HG02870 (cell line): Measurements from ENCODE around the gene SIAH2.
A peak's percentile ranks its signal among the peaks of the same experiment; 100 is the strongest.

Source experiments
- ATAC-seq: cut with Tn5 transposase; IDR thresholded peaks from one replicate; pipeline ENCODE4 v1.9.1; 2021; ENCODE audit warnings: mild to moderate bottlenecking, moderate library complexity; ENCODE audit not compliant: unreplicated experiment

Gene SIAH2

GRCh38 chr3:150736316-150736719 lies 26.7 kb downstream of the SIAH2 start:
- ATAC-seq, result no peak

- ATAC-seq, result no peak
Measured at GRCh38 chr3:150734795-150735119, 28.2 kb downstream of the SIAH2 start.

- no peak for ATAC-seq
Measured at GRCh38 chr3:150733936-150734794, 28.8 kb downstream of the SIAH2 start.

GRCh38 chr3:150733373-150733935 lies 29.5 kb downstream of the SIAH2 start:
- no peak for ATAC-seq

GRCh38 chr3:150729682-150730360 lies 33.1 kb downstream of the SIAH2 start:
- ATAC-seq, result no peak

GRCh38 chr3:150727653-150728502 lies 35.1 kb downstream of the SIAH2 start:
- no peak for ATAC-seq

- no peak for ATAC-seq
Measured at GRCh38 chr3:150725548-150725947, 37.4 kb downstream of the SIAH2 start.

GRCh38 chr3:150723946-150724345 lies 39.0 kb downstream of the SIAH2 start:
- no peak for ATAC-seq

GRCh38 chr3:150722267-150722666 lies 40.7 kb downstream of the SIAH2 start:
- ATAC-seq, result no peak

- peak; percentile 67 for ATAC-seq
Measured at GRCh38 chr3:150721285-150722130, 41.5 kb downstream of the SIAH2 start.

GRCh38 chr3:150720444-150720843 lies 42.5 kb downstream of the SIAH2 start:
- ATAC-seq, result no peak

GRCh38 chr3:150710097-150710496 lies 52.9 kb downstream of the SIAH2 start:
- no peak for ATAC-seq

- peak; percentile 98 for ATAC-seq
Measured at GRCh38 chr3:150703756-150704344, 59.1 kb downstream of the SIAH2 start, which contains the start of gene ERICH6. ERICH6 (minus strand) TSS chr3:150703920; CDS start chr3:150703898, 22 bp downstream.

- ATAC-seq, result peak; percentile 20
Measured at GRCh38 chr3:150703299-150703755, 59.6 kb downstream of the SIAH2 start.

- no peak for ATAC-seq
Measured at GRCh38 chr3:150699068-150699639, 63.8 kb downstream of the SIAH2 start.

GRCh38 chr3:150697646-150698045 lies 65.3 kb downstream of the SIAH2 start:
- no peak for ATAC-seq

GRCh38 chr3:150691414-150692040 lies 71.4 kb downstream of the SIAH2 start:
- no peak for ATAC-seq
